ENCODE measurements around the gene SH3BGR. TPM values are rescaled to one million over a fixed set of nuclear protein-coding genes. Genes with fewer than 3 reads are reported as not detected.

Gene SH3BGR
- total and polyA plus RNA-seq, 2 of the 8 experiments (the other 6 are each of a cell fraction or from before 2014, with no cell fraction given) = 2.1 to 5.9 TPM

GRCh38 chr21:39561140-39561539, 109.4 kb downstream of the SH3BGR start (continued):
- no peak for TF ChIP-seq POU5F1 (IDR thresholded peaks at IDR 0.05; ENCODE audit: low read depth, low read length)
- no peak for TF ChIP-seq USF2 (IDR thresholded peaks at IDR 0.05; ENCODE audit: low read length)
- no peak for TF ChIP-seq RBBP5 (IDR thresholded peaks at IDR 0.05; ENCODE audit: borderline replicate concordance, low read depth, low read length)
- no peak for TF ChIP-seq EGR1 (IDR thresholded peaks at IDR 0.05; ENCODE audit: borderline replicate concordance, low read depth, low read length)
- no peak for TF ChIP-seq TBP (IDR thresholded peaks at IDR 0.05; ENCODE audit: low read depth, low read length)
- no peak for TF ChIP-seq RFX5 (IDR thresholded peaks at IDR 0.05; ENCODE audit: borderline replicate concordance, low read depth, low read length)
- TF ChIP-seq CEBPB (IDR thresholded peaks at IDR 0.05; ENCODE audit: low read depth, low read length) = no peak
- TF ChIP-seq E2F6 (IDR thresholded peaks at IDR 0.05) = no peak
